SH-SY5Y (cell line): Measurements from ENCODE around the gene ALKBH8.

Source experiments
- GATA2 ChIP-seq: IDR thresholded peaks from 2 replicates; pipeline ENCODE4 v1.6.1; 2011; ENCODE audit warnings: mild to moderate bottlenecking, low read depth, low read length
- GATA3 ChIP-seq: IDR thresholded peaks from 2 replicates; pipeline ENCODE4 v1.6.1; 2011; ENCODE audit warnings: low read depth, mild to moderate bottlenecking, low read length, moderate library complexity

DNA sequence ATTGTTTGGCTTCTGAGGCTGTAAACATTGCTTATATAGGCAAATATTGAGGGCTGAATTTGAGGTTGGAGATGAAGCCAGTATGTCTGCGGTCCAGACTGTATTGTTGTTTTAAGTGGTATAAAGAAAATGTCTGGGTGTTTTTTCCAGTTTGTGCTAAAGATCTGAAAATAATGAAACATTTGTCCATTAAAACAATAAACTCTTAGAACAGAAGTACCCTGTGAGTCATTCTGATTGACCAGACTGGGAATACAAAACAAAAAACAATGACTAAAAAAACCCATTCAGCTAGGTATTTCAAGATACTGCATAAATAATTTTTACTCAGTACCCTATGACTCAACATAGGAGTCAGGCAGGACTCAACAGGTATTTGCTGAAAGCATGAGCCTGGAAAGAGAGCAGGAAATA, 20.4 kb downstream of the ALKBH8 start:
- no peak for TF ChIP-seq GATA2
- TF ChIP-seq GATA3: no peak
